ENCODE results near the gene CDH3.

CDH3 gene

DNA sequence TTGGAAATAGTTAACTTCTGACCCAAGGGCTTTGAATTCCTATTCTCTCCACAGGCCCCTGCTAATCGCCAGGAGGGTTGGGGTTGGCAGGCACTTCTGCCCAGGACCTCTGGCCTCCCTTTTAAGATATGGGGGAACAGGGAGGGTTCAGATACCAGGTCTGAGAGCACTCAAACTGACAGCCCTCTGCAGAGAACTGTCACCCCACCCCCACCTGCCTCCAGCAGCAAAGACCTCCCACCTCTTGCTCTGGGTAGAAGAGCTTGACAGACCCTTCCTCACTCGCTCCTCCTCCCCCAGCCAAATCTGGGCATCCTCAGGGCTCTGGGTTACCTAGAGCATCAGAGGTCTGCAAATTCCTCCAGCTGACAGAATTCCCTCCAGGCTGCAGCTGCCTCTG lies 11.6 kb downstream of the CDH3 start:
- DNase-seq (ENCODE audit: low spot score) = no peak
- in situ Hi-C loops (cut with MboI; ENCODE audit: low pct_unique_long_range_greater_than_20kb, low sequenced_read_pairs, unreplicated experiment) = no loop called here
- TF ChIP-seq, protein P1, sequence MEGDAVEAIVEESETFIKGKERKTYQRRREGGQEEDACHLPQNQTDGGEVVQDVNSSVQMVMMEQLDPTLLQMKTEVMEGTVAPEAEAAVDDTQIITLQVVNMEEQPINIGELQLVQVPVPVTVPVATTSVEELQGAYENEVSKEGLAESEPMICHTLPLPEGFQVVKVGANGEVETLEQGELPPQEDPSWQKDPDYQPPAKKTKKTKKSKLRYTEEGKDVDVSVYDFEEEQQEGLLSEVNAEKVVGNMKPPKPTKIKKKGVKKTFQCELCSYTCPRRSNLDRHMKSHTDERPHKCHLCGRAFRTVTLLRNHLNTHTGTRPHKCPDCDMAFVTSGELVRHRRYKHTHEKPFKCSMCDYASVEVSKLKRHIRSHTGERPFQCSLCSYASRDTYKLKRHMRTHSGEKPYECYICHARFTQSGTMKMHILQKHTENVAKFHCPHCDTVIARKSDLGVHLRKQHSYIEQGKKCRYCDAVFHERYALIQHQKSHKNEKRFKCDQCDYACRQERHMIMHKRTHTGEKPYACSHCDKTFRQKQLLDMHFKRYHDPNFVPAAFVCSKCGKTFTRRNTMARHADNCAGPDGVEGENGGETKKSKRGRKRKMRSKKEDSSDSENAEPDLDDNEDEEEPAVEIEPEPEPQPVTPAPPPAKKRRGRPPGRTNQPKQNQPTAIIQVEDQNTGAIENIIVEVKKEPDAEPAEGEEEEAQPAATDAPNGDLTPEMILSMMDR (IDR thresholded peaks at IDR 0.05; ENCODE audit: extremely low read depth, insufficient read depth, missing control alignments) = no peak

DNA sequence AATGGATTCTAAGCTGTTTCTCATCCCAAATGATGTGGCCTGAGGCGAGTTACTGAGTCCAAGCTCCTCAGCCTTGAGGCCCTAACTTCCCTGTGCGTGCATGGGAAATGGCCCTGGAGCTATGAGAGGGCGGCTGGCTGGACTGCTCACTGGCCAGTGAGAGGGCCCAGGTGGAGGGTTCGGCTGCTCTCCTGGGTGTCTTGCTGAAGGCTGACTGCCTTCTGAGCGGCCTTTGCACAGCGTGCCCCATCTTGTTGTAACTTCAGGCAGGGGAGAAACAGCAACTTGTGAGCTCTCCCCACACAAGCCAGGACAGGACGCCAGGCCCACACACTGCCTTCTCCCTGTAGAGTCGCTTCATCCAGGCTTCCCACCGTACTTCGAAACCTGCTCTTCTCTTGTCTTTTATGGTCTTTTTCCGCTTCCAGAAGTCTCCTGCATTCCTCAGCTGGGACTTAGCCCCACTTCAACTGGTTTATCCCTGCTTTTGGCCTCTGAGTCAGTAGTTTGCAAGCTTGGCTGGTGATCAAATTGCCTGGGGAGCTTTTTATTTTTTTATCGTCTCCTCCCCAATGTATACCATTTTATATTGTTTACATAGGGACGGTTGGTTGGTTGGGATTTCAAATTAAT lies 13.3 kb downstream of the CDH3 start:
- in situ Hi-C loops (cut with MboI; ENCODE audit: low pct_unique_long_range_greater_than_20kb, low sequenced_read_pairs, unreplicated experiment) = no loop called here
- DNase-seq (ENCODE audit: low spot score) = no peak
- TF ChIP-seq, protein P1 (IDR thresholded peaks at IDR 0.05; ENCODE audit: extremely low read depth, insufficient read depth, missing control alignments) = no peak

DNA sequence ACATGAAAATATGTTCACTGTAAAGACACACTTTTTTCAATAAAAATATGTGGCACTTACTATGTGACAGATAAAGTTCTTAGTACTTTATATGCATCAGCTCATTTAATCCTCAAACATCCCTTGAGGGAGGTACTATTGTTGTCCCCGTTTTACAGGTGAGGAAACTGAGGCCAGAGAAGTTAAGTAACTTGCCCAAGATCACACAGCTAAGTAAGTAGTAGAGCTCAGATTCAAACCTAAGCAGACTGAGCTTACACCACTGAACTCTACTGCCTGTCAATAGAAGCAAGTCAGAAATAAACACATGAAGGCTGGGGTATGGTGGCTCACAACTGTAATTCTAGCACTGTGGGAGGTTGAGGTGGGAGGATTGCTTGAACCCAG lies 13.9 kb downstream of the CDH3 start:
- in situ Hi-C loops (cut with MboI; ENCODE audit: low pct_unique_long_range_greater_than_20kb, low sequenced_read_pairs, unreplicated experiment) = no loop called here
- DNase-seq (ENCODE audit: low spot score) = no peak
- TF ChIP-seq, protein P1 (IDR thresholded peaks at IDR 0.05; ENCODE audit: extremely low read depth, insufficient read depth, missing control alignments) = no peak

DNA sequence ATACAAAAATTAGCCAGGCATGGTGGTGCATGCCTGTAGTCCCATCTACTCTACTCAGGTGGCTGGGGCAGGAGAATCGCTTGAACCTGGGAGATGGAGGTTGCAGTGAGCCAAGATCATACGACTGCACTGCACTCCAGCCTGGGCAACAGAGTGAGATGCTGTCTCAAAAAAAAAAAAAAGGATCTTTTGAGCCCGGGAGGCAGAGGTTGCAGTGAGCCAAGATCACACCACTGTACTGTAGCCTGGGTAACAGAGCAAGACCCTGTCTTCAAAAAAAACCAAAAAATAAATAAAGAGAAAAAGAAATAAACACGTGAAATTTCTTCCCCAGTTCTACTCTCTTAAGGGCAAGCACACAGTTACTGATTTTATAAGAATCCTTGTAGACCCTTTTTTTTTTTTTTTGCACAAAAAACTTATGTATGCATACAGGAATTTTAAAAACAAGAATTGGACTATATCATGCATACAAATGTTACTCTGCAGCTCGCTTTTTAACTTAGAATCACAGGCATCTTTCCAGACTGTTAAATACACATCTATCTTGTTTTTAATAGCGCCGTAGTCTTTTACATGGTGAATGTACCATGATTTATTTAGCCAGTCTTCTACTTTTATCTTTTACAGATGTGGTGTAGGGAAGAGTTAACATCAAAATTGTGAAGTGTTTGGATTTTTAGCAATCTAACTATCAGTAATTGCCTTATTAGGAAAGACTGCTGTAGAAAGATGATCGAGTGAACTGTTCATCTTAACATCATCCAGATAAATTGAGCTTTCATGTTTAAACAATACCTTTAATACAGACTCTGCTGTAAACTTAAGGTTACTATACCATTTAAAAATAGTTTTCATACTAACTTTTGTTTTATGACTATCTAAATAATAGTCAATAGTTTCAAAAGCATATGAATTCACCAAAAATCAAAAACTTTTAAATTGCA lies 14.6 kb downstream of the CDH3 start:
- in situ Hi-C loops (cut with MboI; ENCODE audit: low pct_unique_long_range_greater_than_20kb, low sequenced_read_pairs, unreplicated experiment) = no loop called here
- TF ChIP-seq, protein P1 (IDR thresholded peaks at IDR 0.05; ENCODE audit: extremely low read depth, insufficient read depth, missing control alignments) = no peak
- no peak for DNase-seq (ENCODE audit: low spot score)

DNA sequence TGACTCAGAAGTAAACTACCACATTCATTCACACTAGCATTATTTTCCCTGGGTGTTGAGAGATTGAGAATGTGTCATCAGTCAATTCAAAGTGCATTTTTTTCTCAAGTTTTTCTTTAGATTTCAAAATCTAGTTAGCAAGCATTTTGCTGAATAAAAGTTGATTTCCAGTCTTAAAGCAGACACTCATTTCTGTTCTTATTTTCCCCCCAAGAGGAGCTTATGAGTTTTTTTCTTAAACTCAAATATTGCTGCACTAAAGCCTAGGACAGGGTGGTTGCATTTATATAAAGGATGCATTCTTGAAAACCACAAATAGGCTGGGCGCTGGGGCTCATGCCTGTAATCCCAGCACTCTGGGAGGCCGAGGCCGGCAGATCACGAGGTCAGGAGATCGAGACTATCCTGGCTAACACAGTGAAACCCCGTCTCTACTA lies 15.3 kb downstream of the CDH3 start:
- no peak for DNase-seq (ENCODE audit: low spot score)
- TF ChIP-seq, protein P1 (IDR thresholded peaks at IDR 0.05; ENCODE audit: extremely low read depth, insufficient read depth, missing control alignments) = no peak
- in situ Hi-C loops (cut with MboI; ENCODE audit: low pct_unique_long_range_greater_than_20kb, low sequenced_read_pairs, unreplicated experiment) = no loop called here

DNA sequence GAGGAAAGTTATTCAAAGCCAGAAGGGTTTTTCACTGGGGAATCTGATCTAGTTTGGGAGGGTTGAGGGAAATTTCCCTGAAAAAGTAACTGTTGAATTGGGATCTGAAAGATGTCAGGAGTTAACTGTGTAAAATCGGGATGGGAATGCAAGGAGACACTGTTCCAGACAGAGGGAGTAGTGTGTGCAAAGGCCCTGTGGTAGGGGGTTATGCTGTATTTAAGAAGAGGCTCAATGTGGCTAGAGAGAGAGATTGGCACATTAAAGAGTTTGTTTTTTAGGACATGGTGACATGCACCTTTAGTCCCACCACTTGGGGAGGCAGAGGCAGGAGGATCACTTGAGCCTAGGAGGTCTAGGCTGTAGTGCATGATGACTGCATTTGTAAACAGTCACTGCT lies 16.9 kb downstream of the CDH3 start:
- no peak for DNase-seq (ENCODE audit: low spot score)
- TF ChIP-seq, protein P1 (IDR thresholded peaks at IDR 0.05; ENCODE audit: extremely low read depth, insufficient read depth, missing control alignments) = no peak
- in situ Hi-C loops (cut with MboI; ENCODE audit: low pct_unique_long_range_greater_than_20kb, low sequenced_read_pairs, unreplicated experiment) = no loop called here
